GM18861 (cell line): ENCODE results near the gene P2RY6.

ENCODE experiments used
- ATAC-seq: cut with Tn5 transposase; IDR thresholded peaks from one replicate; pipeline ENCODE4 v1.9.1; 2021; ENCODE audit not compliant: unreplicated experiment

The P2RY6 gene

GRCh38 chr11:73236854-73237253, 35.3 kb upstream of the P2RY6 start:
- ATAC-seq: no peak

- ATAC-seq: no peak
These were observed 34.5 kb upstream of the P2RY6 start for GRCh38 chr11:73237471-73238290.

GRCh38 chr11:73239111-73239521, 33.0 kb upstream of the P2RY6 start:
- no peak for ATAC-seq

GRCh38 chr11:73239571-73240189, 32.5 kb upstream of the P2RY6 start:
- no peak for ATAC-seq

GRCh38 chr11:73240190-73240781, 31.9 kb upstream of the P2RY6 start:
- no peak for ATAC-seq

- ATAC-seq: no peak
These were observed 30.8 kb upstream of the P2RY6 start for GRCh38 chr11:73241300-73241699.

GRCh38 chr11:73242251-73243092, 29.7 kb upstream of the P2RY6 start:
- ATAC-seq: no peak

GRCh38 chr11:73243093-73243485, 29.0 kb upstream of the P2RY6 start:
- ATAC-seq: no peak

- ATAC-seq: no peak
These were observed 27.4 kb upstream of the P2RY6 start for GRCh38 chr11:73244589-73245240.

GRCh38 chr11:73245461-73245860, 26.7 kb upstream of the P2RY6 start:
- no peak for ATAC-seq

GRCh38 chr11:73246303-73246702, 25.8 kb upstream of the P2RY6 start:
- ATAC-seq: no peak

- no peak for ATAC-seq
These were observed 23.5 kb upstream of the P2RY6 start for GRCh38 chr11:73248526-73249185.

- no peak for ATAC-seq
These were observed 22.8 kb upstream of the P2RY6 start for GRCh38 chr11:73249304-73249703.

GRCh38 chr11:73249853-73250783, 22.0 kb upstream of the P2RY6 start:
- ATAC-seq: no peak

- no peak for ATAC-seq
These were observed 19.5 kb upstream of the P2RY6 start for GRCh38 chr11:73252577-73253191.

- no peak for ATAC-seq
These were observed 14.6 kb upstream of the P2RY6 start for GRCh38 chr11:73257342-73258103.

GRCh38 chr11:73258104-73259035, 13.8 kb upstream of the P2RY6 start:
- no peak for ATAC-seq
